Duodenal mucosa (tissue), 2 donors: Measurements from ENCODE around the gene KCMF1.

Experiments
- H3K27ac ChIP-seq: one replicate; pipeline ENCODE4 v1.7.0; 2013; ENCODE audit warnings: low read depth, low read length
- H3K27me3 ChIP-seq, 2 donors: one replicate each; pipeline ENCODE4 v1.7.0; 2013; ENCODE audit warnings: low read length in 2 of 2, control low read depth in 1 of 2; ENCODE audit not compliant: insufficient read depth in 2 of 2, control insufficient read depth in 1 of 2
- H3K36me3 ChIP-seq, 2 donors: one replicate each; pipeline ENCODE4 v1.7.0; 2013; ENCODE audit warnings: low read length in 2 of 2, control low read depth in 1 of 2; ENCODE audit not compliant: insufficient read depth in 2 of 2, control insufficient read depth in 1 of 2
- H3K4me1 ChIP-seq, 2 donors: one replicate each; pipeline ENCODE4 v1.7.0; 2013; ENCODE audit warnings: low read length in 2 of 2, control low read depth in 1 of 2; ENCODE audit not compliant: insufficient read depth in 2 of 2, control insufficient read depth in 1 of 2
- H3K4me3 ChIP-seq, 2 donors: one replicate each; pipeline ENCODE4 v1.7.0; 2013; ENCODE audit warnings: low read length in 2 of 2, low read depth in 1 of 2
- H3K9ac ChIP-seq, 2 donors: one replicate each; pipeline ENCODE4 v1.7.0; 2013; ENCODE audit warnings: low read length in 2 of 2, low read depth in 1 of 2
- H3K9me3 ChIP-seq, 2 donors: one replicate each; pipeline ENCODE4 v1.7.0; 2013; ENCODE audit warnings: low read length in 2 of 2, control low read depth in 1 of 2; ENCODE audit not compliant: control insufficient read depth in 1 of 2

The KCMF1 gene

GRCh38 chr2:85008252-85008651, 37.3 kb downstream of the KCMF1 start:
- no peak overlapping the region for H3K9ac ChIP-seq
- no peak overlapping the region for H3K4me3 ChIP-seq
- no peaks in the 10 kb centered on the region for H3K4me1 ChIP-seq
- H3K27me3 ChIP-seq: no peaks in the 10 kb centered on the region
- H3K36me3 ChIP-seq: peaks cover 3 to 9% of the 10 kb centered on the region in 2 donors
- no peak overlapping the region for H3K27ac ChIP-seq
- H3K9me3 ChIP-seq: no peaks in the 10 kb centered on the region

DNA sequence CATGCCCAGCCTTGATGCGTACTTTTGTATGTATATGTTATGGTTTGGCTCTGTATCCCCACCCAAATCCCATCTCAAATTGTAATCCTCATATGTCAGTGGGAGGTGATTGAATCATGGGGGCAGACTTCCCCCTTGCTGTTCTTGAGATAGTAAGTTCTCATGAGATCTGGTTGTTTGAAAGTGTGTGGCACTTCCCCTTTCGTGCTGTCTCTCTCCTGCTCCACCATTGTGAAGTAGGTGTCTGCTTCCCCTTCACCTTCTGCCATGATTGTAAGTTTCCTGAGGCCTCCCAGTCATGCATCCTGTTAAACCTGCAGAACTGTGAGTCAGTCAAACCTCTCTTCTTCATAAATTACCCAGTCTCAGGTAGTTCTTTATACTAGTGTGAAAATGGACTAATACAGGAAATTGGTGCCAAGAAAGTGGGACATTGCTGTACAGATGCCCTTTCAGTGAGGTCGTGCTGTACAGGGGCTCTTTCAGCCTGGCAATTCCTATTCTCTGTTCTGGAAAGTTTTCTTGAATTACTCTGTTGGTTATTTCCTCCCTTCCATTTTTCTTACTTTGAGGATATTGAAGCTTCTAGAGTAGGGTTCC, 38.2 kb downstream of the KCMF1 start:
- H3K4me3 ChIP-seq: no peak overlapping the region
- no peaks in the 10 kb centered on the region for H3K9me3 ChIP-seq
- H3K27me3 ChIP-seq: no peaks in the 10 kb centered on the region
- no peak overlapping the region for H3K27ac ChIP-seq
- peaks cover 3 to 9% of the 10 kb centered on the region in 2 donors for H3K36me3 ChIP-seq
- H3K9ac ChIP-seq: no peak overlapping the region
- no peaks in the 10 kb centered on the region for H3K4me1 ChIP-seq

GRCh38 chr2:85010404-85010803, 39.4 kb downstream of the KCMF1 start:
- Histone ChIP-seq H3K4me1 (peaks cover 8 to 9% of the 10 kb centered on the region in 2 donors), H3K36me3 (peaks cover 3 to 9% of the 10 kb centered on the region in 2 donors), H3K27me3 (no peaks in the 10 kb centered on the region), H3K9ac (no peak overlapping the region), H3K9me3 (no peaks in the 10 kb centered on the region), H3K4me3 (no peak overlapping the region), H3K27ac (no peak overlapping the region)

DNA sequence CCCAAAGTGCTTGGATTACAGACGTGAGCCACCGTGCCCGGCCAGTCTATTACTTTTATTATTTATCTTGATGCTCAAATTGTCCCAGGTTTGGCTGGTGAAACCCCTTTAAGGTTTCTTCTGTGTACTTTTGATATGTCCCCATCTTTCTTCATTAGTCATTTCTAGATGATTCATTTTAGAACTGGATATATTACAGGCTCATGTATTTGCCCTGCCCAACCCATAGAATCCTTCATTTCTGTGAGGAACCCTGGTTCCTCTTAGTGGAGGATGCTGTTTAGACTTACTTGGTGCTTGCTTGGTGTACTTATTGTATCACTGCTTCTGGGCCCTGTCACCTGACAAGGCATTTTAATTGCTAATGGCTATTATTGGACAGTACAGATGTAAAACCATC, 40.1 kb downstream of the KCMF1 start:
- H3K4me1 ChIP-seq: peaks cover 12 to 15% of the 10 kb centered on the region in 2 donors
- no peaks in the 10 kb centered on the region for H3K9me3 ChIP-seq
- H3K36me3 ChIP-seq: peaks cover 3 to 9% of the 10 kb centered on the region in 2 donors

DNA sequence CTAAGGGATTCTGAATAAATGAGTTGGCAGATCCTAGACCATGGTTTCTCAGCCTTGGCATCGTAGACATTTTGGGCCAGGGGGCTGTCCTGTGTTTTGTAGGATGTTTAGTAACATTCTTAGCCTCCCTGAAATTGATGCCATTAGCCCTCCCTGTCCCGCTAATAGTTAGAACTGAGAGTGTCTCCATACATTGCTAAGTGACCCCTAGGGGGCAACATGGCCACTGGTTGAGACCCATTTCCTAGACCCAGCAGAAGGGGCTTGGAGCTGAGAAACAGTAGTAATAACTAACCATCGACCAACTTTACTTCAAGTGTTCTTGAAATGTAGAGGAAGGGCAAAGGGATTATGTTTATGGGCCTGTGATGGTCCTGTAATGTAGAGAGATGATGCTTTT, 40.8 kb downstream of the KCMF1 start:
- no peak overlapping the region for H3K9ac ChIP-seq
- peaks cover 12 to 16% of the 10 kb centered on the region in 2 donors for H3K4me1 ChIP-seq
- H3K4me3 ChIP-seq: no peak overlapping the region
- H3K27me3 ChIP-seq: no peaks in the 10 kb centered on the region
- H3K9me3 ChIP-seq: no peaks in the 10 kb centered on the region
- H3K36me3 ChIP-seq: peaks cover 3 to 9% of the 10 kb centered on the region in 2 donors
- H3K27ac ChIP-seq: no peak overlapping the region

More for the DNA sequence above, 40.1 kb downstream of the KCMF1 start:
- no peak overlapping the region for H3K4me3 ChIP-seq
- no peak overlapping the region for H3K27ac ChIP-seq
- no peaks in the 10 kb centered on the region for H3K27me3 ChIP-seq
- no peak overlapping the region for H3K9ac ChIP-seq

DNA sequence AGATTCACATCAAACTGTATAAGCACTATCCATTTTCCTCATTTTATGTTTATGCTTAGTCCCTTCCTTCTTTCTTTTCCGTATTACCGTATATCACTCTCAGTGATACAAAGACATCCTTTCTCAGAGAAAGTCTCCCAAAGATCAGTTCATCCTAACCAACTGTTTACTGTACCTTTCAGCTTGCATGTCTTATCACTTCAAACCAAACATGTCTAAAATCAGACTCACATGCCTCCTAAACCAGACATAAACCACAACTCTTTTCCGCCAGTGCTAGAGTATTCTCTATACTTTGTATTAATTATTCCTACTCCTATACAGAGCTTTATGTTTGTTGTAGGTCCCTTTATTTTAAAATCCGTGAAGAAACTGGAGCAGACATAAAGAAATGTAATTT, 41.5 kb downstream of the KCMF1 start:
- H3K9me3 ChIP-seq: no peaks in the 10 kb centered on the region
- H3K27me3 ChIP-seq: no peaks in the 10 kb centered on the region
- no peak overlapping the region for H3K9ac ChIP-seq
- no peak overlapping the region for H3K4me3 ChIP-seq
- no peak overlapping the region for H3K27ac ChIP-seq
- H3K4me1 ChIP-seq: peaks cover 12 to 16% of the 10 kb centered on the region in 2 donors
- peaks cover 2 to 7% of the 10 kb centered on the region in 2 donors for H3K36me3 ChIP-seq

- Histone ChIP-seq H3K9me3 (no peaks in the 10 kb centered on the region), H3K9ac (no peak overlapping the region), H3K27ac (no peak overlapping the region), H3K4me1 (peaks cover 12 to 16% of the 10 kb centered on the region in 2 donors), H3K4me3 (no peak overlapping the region), H3K36me3 (peaks cover 0 to 3% of the 10 kb centered on the region in 2 donors), H3K27me3 (no peaks in the 10 kb centered on the region)
Measured at GRCh38 chr2:85012855-85013254, 41.9 kb downstream of the KCMF1 start.

DNA sequence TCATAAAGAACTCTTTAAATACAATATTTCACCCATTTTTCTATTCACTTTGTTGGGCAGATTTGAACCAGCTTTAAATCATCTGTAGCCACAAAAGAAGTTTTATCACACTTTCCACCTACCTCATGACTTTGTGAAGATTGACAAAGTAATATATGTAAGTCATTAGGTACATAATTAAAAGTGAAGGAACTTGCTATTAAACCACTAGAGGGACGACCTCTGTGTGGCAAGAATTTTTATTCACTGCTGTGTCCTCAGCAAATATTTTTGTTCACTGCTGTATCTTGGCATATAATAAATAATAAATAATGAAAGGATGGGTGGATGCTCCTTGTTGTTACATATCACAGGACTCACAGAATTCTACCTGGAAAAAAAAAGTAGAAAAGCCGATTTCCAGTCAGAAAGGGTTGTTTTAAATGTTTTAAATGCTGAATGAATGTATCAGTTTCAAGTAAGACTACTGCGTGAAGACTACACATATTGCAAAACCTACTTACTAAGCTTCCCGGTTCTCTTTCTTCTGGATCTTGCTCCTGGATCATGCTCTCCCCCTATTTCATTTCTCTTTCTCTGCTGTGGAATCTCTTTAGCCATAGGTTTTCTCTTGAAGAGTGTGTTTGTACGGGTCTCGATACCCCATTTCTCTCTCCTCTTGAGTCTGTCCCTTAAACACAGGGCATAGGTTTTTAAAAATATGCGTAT, 44.8 kb downstream of the KCMF1 start:
- Histone ChIP-seq H3K9me3 (no peaks in the 10 kb centered on the region), H3K27me3 (no peaks in the 10 kb centered on the region), H3K36me3 (no peaks in the 10 kb centered on the region), H3K27ac (no peak overlapping the region), H3K9ac (no peak overlapping the region), H3K4me3 (no peak overlapping the region), H3K4me1 (peaks cover 17 to 23% of the 10 kb centered on the region in 2 donors)

- Histone ChIP-seq H3K27ac (no peak overlapping the region), H3K9me3 (no peaks in the 10 kb centered on the region), H3K4me1 (peaks cover 17 to 23% of the 10 kb centered on the region in 2 donors), H3K9ac (no peak overlapping the region), H3K4me3 (no peak overlapping the region), H3K27me3 (no peaks in the 10 kb centered on the region), H3K36me3 (no peaks in the 10 kb centered on the region)
Measured at GRCh38 chr2:85016446-85016845, 45.5 kb downstream of the KCMF1 start.

- no peaks in the 10 kb centered on the region for H3K9me3 ChIP-seq
- no peak overlapping the region for H3K9ac ChIP-seq
- no peak overlapping the region for H3K4me3 ChIP-seq
- H3K27me3 ChIP-seq: no peaks in the 10 kb centered on the region
- no peaks in the 10 kb centered on the region for H3K36me3 ChIP-seq
- H3K27ac ChIP-seq: no peak overlapping the region
- peaks cover 17 to 23% of the 10 kb centered on the region in 2 donors for H3K4me1 ChIP-seq
Measured at GRCh38 chr2:85017411-85018048, 46.6 kb downstream of the KCMF1 start.
